BE2C (cell line): ENCODE results near the gene UNC93B1.
A peak's percentile ranks its signal among the peaks of the same experiment; 100 is the strongest.

ENCODE experiments used
- DNase-seq: peaks from one replicate; pipeline ENCODE4 v3.0.0-alpha.2; 2020
- H3K27me3 ChIP-seq: fragments of 250-450 bp; sonication (Bioruptor Pico); 2 replicates; pipeline ENCODE4 v1.5.1; 2020; ENCODE audit warnings: mild to moderate bottlenecking
- H3K36me3 ChIP-seq: fragments of 250-450 bp; sonication (Bioruptor Pico); 2 replicates; pipeline ENCODE4 v1.5.1; 2020; ENCODE audit warnings: mild to moderate bottlenecking
- H3K4me1 ChIP-seq: fragments of 250-450 bp; sonication (Bioruptor Pico); 2 replicates; pipeline ENCODE4 v1.5.1; 2020
- H3K4me3 ChIP-seq: 2 replicates; pipeline ENCODE4 v1.5.1; 2011; ENCODE audit warnings: low read depth, low read length
- H3K9me3 ChIP-seq: fragments of 250-450 bp; sonication (Bioruptor Pico); 2 replicates; pipeline ENCODE4 v1.5.1; 2020
- TF ChIP-seq, protein P1 (sequence below): IDR thresholded peaks from 2 replicates; pipeline ENCODE4 v1.5.1; 2012; ENCODE audit warnings: mild to moderate bottlenecking, low read depth, low read length

UNC93B1 gene

DNA sequence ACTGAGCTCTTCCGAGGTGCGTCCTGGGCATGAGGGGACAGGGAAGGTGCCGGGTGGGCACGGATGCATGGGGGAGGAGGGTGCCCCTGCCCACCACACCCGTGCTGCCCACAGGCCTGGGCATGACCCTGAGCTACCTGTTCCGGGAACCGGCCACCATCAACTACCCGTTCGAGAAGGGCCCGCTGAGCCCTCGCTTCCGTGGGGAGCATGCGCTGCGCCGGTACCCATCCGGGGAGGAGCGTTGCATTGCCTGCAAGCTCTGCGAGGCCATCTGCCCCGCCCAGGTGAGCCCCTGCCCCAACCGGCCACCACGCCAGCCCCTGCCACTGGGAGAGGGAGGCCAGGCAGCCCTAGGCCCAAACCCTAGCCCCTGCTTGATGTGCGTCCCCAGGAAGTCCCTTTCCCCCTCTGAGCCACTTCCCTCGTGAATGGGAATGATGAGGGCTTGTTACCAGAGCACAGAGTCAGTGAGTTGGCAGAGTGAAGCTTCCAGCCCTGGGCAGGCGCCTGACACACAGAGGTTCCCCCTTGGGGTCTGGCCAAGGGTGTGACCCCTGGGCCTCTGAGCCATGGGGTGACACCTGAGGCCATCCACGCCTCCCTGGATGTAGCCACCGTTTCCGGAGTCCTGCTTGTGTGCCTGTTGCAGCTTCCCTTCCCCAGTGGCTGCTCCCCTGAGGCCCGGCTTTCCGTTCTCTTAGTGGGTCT lies 29.3 kb upstream of the UNC93B1 start:
- H3K36me3 ChIP-seq = peaks cover 11% of the 10 kb centered on the region
- no peak for DNase-seq
- TF ChIP-seq, protein P1, sequence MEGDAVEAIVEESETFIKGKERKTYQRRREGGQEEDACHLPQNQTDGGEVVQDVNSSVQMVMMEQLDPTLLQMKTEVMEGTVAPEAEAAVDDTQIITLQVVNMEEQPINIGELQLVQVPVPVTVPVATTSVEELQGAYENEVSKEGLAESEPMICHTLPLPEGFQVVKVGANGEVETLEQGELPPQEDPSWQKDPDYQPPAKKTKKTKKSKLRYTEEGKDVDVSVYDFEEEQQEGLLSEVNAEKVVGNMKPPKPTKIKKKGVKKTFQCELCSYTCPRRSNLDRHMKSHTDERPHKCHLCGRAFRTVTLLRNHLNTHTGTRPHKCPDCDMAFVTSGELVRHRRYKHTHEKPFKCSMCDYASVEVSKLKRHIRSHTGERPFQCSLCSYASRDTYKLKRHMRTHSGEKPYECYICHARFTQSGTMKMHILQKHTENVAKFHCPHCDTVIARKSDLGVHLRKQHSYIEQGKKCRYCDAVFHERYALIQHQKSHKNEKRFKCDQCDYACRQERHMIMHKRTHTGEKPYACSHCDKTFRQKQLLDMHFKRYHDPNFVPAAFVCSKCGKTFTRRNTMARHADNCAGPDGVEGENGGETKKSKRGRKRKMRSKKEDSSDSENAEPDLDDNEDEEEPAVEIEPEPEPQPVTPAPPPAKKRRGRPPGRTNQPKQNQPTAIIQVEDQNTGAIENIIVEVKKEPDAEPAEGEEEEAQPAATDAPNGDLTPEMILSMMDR = no peak
- H3K27me3 ChIP-seq = no peaks in the 10 kb centered on the region
- H3K4me1 ChIP-seq = peaks cover 4% of the 10 kb centered on the region
- H3K4me3 ChIP-seq = no peak overlapping the region
- H3K9me3 ChIP-seq = no peaks in the 10 kb centered on the region

DNA sequence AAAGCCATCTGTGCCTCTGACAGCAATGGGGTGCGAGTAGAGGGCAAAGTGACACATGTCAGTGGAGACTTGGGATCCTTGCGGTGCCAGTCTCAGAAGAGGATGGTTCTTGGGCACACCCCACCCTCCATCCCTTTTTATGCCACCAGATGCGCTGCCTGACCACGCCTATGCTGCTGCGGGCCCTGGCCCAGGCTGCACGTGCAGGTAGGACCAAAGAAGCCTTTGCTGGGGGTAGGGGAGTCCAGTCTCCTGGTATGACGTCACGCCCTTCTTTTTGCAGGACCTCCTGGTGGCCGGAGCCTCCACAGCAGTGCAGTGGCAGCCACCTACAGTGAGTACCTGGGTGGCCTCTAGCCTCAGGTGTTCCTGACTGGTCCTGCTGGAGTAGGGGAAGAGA lies 28.1 kb upstream of the UNC93B1 start:
- no peak overlapping the region; the same call in 1 of the 2 replicates for H3K4me3 ChIP-seq
- no peak for DNase-seq
- H3K9me3 ChIP-seq = no peaks in the 10 kb centered on the region
- TF ChIP-seq, protein P1 = no peak
- H3K27me3 ChIP-seq = no peaks in the 10 kb centered on the region
- peaks cover 11% of the 10 kb centered on the region for H3K36me3 ChIP-seq
- H3K4me1 ChIP-seq = no peaks in the 10 kb centered on the region; the same call in 1 of the 2 replicates

DNA sequence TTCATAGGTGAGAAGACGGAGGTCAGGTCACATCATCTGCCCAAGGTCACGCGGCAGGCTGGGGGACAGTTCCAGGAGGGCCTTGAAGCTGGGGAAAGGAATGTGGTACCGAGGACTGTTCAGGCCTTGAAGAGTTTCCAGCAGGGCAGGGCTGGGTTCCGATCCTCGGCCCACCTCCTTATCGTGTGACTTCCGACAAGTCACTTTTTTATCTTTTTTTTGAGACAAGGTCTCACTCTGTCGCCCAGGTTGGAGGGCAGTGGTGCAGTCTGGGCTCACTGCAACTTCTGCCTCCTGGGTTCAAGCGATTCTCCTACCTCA lies 27.2 kb upstream of the UNC93B1 start:
- H3K36me3 ChIP-seq = peaks cover 11% of the 10 kb centered on the region
- DNase-seq = no peak

DNA sequence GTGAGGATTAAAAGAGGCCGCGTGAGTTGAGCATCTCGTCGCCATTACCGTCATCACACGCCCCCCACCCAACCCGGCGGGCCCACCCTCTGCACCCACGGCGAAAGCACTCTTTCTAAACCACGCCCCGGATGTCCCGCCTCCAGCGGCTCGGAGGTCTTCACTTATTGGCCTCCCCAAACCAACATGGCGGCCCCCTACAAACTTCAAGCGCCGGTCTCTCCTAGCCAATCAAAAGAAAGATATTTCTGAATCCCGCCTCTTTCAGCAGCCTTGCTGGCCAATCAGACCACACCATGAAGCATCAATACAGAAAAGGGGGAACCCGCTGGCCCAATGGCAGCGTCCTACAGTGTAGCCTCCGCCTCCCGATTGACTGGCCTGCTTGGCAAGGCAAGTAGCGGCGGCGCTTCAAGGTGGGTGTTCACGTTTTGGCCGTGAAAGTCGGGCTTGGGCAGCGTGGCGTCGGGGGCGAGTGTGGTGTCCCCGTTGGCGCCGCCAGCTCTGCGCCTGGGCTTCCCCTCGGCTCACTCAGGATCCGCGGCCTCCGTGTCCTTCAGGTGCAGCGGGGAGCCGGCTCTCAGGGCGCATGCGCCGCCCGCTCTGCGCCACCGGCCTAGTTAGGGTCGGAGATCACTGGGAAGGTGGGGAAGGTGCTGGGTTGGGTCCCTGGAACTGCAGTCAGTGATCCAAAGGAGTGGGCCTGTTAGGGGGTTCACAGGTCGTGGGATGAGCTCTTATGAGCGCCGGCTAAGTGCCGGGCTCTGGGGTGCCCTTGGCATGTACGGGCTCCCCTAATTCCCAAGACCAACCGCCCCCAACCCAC lies 26.6 kb upstream of the UNC93B1 start, which contains the start of gene NDUFS8:
Gene NDUFS8 (plus strand): TSS at position 364 of the 826 bp plus-strand sequence. CDS start 1,471 bp downstream, outside the sequence.
- peak; percentile 95 for DNase-seq
- Histone ChIP-seq H3K36me3 (peaks cover 11% of the 10 kb centered on the region), H3K27me3 (no peaks in the 10 kb centered on the region), H3K4me1 (no peaks in the 10 kb centered on the region; the same call in 1 of the 2 replicates), H3K4me3 (peak within 1 kb of the TSS; percentile 98), H3K9me3 (no peaks in the 10 kb centered on the region)
- TF ChIP-seq, protein P1 = no peak

More for the DNA sequence above, 27.2 kb upstream of the UNC93B1 start:
- Histone ChIP-seq H3K4me3 (peak overlapping the region; percentile 98), H3K27me3 (no peaks in the 10 kb centered on the region), H3K4me1 (no peaks in the 10 kb centered on the region; the same call in 1 of the 2 replicates), H3K9me3 (no peaks in the 10 kb centered on the region)
- TF ChIP-seq, protein P1 = no peak

DNA sequence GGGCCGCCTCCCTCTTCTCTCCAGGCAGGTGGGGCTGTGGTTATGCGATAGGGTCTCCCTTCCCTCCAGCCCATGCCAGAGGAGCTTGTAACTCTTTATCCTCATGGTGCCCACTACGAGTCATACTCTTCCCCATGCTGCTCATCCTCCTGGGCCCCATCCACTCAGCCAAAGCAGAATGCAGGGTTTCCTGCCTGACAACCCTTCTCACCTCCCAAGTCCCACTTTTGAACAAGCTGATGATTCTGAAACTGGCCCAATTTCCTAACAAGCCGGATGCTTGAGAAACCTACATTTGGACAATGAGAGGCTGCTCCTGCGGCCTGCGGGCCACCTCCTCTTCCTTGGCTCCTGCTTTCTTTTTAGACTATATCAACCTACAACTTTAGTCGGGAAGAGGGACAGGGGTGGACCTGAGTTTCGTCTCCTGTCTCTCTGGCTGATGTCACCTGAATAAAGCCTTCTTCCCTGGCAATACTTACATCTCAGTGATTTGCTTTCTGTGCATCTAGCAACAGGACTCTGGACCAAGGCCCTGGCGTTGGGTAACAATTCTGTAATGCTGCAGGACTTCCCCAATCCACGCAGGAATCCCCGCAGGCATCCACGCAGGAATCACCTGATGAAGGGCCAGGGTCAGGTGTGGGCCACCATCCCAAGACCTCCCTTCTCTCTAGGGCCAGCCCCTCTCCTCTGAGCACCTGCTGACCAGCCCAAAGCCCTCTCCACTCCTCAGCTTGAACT lies 25.1 kb upstream of the UNC93B1 start:
- TF ChIP-seq, protein P1 = no peak
- no peak for DNase-seq
- H3K27me3 ChIP-seq = no peaks in the 10 kb centered on the region
- H3K9me3 ChIP-seq = no peaks in the 10 kb centered on the region
- H3K36me3 ChIP-seq = peaks cover 7% of the 10 kb centered on the region
- no peak overlapping the region for H3K4me3 ChIP-seq
- H3K4me1 ChIP-seq = no peaks in the 10 kb centered on the region; the same call in 1 of the 2 replicates
